SU-DHL-6 (cell line): Measurements from ENCODE around the gene NAPG.
A peak's percentile ranks its signal among the peaks of the same experiment; 100 is the strongest.

ENCODE experiments used
- H2AFZ ChIP-seq: fragments of 200-600 bp; sonication (generic); 2 replicates; pipeline ENCODE4 v1.6.1; 2014; ENCODE audit warnings: low read depth, mild to moderate bottlenecking, moderate library complexity, mixed read lengths, antibody characterized with exemption, low read length; ENCODE audit not compliant: severe bottlenecking
- H3F3A ChIP-seq: fragments of 200-600 bp; shearing (Covaris generic); 2 replicates; pipeline ENCODE4 v1.6.0; 2016; ENCODE audit warnings: antibody characterized with exemption, mild to moderate bottlenecking; ENCODE audit not compliant: insufficient read depth
- H3K27ac ChIP-seq: fragments of 200-600 bp; sonication (generic); 2 replicates; pipeline ENCODE4 v1.5.1; 2016; ENCODE audit warnings: low read depth, mild to moderate bottlenecking, low read length, moderate library complexity, mixed read lengths
- H3K27me3 ChIP-seq: fragments of 200-600 bp; sonication (generic), shearing (Covaris generic); 2 replicates; pipeline ENCODE4 v1.6.0; 2014; ENCODE audit warnings: mild to moderate bottlenecking, low read length
- H3K36me3 ChIP-seq: fragments of 200-600 bp; sonication (generic); 2 replicates; pipeline ENCODE4 v1.6.1; 2014; ENCODE audit warnings: mild to moderate bottlenecking, low read length, mixed read lengths
- H3K4me2 ChIP-seq: fragments of 300-600, 200-600 bp; shearing (Covaris generic), sonication (generic); 2 replicates; pipeline ENCODE4 v1.6.0; 2014; ENCODE audit warnings: low read length, low read depth, mild to moderate bottlenecking; ENCODE audit not compliant: poor library complexity, severe bottlenecking
- H3K4me3 ChIP-seq: fragments of 200-600 bp; sonication (generic); 2 replicates; pipeline ENCODE4 v1.5.1; 2014; ENCODE audit warnings: antibody characterized with exemption, low read length, mild to moderate bottlenecking, mixed read lengths; ENCODE audit not compliant: insufficient read depth, poor library complexity, severe bottlenecking
- H3K79me2 ChIP-seq: fragments of 200-600 bp; sonication (generic); 2 replicates; pipeline ENCODE4 v1.6.1; 2014; ENCODE audit warnings: mild to moderate bottlenecking, low read length, moderate library complexity; ENCODE audit not compliant: insufficient read depth
- H3K9ac ChIP-seq: fragments of 200-600 bp; sonication (generic); 2 replicates; pipeline ENCODE4 v1.7.0; 2014; ENCODE audit warnings: mild to moderate bottlenecking, low read length
- H3K9me2 ChIP-seq: fragments of 200-600 bp; sonication (generic); replicated peaks from 2 replicates; pipeline ENCODE4 v1.6.1; 2014; ENCODE audit warnings: low read length; ENCODE audit not compliant: insufficient read depth
- H3K9me3 ChIP-seq: fragments of 200-600 bp; sonication (generic); 2 replicates; pipeline ENCODE4 v1.6.1; 2014; ENCODE audit warnings: low read length, mixed read lengths; ENCODE audit not compliant: insufficient read depth
- H4K20me1 ChIP-seq: fragments of 200-600 bp; sonication (generic); 2 replicates; pipeline ENCODE4 v1.6.1; 2014; ENCODE audit warnings: low read depth, mild to moderate bottlenecking, antibody characterized with exemption, low read length, moderate library complexity, mixed read lengths
- EZH2phosphoT487 ChIP-seq: fragments of 200-600 bp; sonication (generic), shearing (Covaris generic); conservative IDR thresholded peaks from 2 replicates; pipeline ENCODE4 v1.6.1; 2018; ENCODE audit warnings: mild to moderate bottlenecking, antibody characterized with exemption, low read length, moderate library complexity, mixed read lengths
- TF ChIP-seq, protein P1 (sequence below): fragments of 200-600 bp; sonication (generic); IDR thresholded peaks from one replicate; pipeline ENCODE4 v1.5.1; 2017; ENCODE audit warnings: antibody characterized with exemption, mild to moderate bottlenecking, low read length, moderate library complexity; ENCODE audit not compliant: insufficient read depth, poor library complexity, severe bottlenecking

NAPG gene

DNA sequence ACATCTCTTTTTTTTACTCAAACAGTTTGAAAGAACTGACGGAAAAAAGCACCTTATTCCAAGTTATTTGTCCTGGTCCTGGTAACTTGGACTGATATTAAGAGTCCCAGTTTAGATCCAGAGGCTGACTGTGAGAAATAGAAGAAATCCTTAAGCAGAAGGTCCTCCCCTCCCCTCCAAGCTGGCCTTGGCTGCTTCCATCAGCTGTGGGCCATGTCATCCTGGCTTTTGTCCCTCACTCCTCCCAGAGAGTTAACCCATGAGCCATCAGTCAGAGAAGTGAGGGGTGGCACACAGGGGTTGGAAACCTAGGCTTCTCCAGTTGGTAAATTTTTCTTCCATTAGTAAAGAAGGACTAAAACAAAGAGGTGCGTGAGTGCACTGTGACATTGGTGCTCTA is 9.7 kb upstream of the NAPG start:
- no peak overlapping the region for H3K27ac ChIP-seq
- no peaks in the 10 kb centered on the region for H4K20me1 ChIP-seq
- no peaks in the 10 kb centered on the region for H3K79me2 ChIP-seq
- no peaks in the 10 kb centered on the region for H3K9me3 ChIP-seq
- H3K9me2 ChIP-seq = no peaks in the 10 kb centered on the region
- no peak overlapping the region for H3K9ac ChIP-seq
- H3K27me3 ChIP-seq = no peaks in the 10 kb centered on the region
- no peak overlapping the region for H2AFZ ChIP-seq
- H3K4me3 ChIP-seq = no peak overlapping the region
- H3F3A ChIP-seq = no peaks in the 10 kb centered on the region
- no peaks in the 10 kb centered on the region for H3K36me3 ChIP-seq
- TF ChIP-seq EZH2phosphoT487 = no peak
- no peak overlapping the region for H3K4me2 ChIP-seq

DNA sequence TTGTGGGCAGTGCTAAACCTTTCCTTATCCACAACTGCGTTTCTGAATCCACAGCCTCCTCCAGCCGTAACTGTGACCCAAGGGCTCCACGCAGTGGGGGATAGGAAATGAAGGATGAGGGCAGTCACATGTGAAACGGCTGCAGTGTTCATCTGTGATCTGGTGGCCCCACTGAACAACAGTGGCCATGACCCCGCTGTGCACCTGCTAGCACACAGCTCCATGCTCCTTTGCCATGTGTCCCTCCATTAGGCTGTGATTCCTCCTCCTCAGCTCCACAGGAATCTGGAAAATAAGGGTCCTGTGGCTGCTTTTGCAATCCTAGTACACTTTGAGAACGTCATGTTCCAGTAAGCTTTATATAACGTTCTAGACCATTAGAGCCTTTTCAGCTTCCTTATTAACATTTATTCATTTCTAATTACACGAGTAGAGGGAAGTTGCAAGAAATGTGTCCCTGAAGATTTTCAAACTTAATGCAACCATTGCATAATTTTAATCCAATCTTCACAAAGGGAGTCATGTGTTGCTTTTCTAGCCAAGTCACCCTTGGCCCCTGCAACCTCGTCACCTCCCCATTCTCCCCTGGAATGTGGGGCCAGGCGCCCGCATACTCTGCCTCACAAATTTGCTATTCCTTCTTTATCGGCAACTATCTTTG is 7.1 kb upstream of the NAPG start:
- Histone ChIP-seq H3F3A (no peaks in the 10 kb centered on the region), H3K36me3 (no peaks in the 10 kb centered on the region), H3K9me3 (no peaks in the 10 kb centered on the region), H3K4me2 (no peak overlapping the region), H3K27ac (no peak overlapping the region), H4K20me1 (no peaks in the 10 kb centered on the region), H3K27me3 (no peaks in the 10 kb centered on the region), H2AFZ (no peak overlapping the region), H3K79me2 (no peaks in the 10 kb centered on the region), H3K4me3 (no peak overlapping the region), H3K9ac (no peak overlapping the region), H3K9me2 (no peaks in the 10 kb centered on the region)
- TF ChIP-seq EZH2phosphoT487 = no peak
- TF ChIP-seq, protein P1, sequence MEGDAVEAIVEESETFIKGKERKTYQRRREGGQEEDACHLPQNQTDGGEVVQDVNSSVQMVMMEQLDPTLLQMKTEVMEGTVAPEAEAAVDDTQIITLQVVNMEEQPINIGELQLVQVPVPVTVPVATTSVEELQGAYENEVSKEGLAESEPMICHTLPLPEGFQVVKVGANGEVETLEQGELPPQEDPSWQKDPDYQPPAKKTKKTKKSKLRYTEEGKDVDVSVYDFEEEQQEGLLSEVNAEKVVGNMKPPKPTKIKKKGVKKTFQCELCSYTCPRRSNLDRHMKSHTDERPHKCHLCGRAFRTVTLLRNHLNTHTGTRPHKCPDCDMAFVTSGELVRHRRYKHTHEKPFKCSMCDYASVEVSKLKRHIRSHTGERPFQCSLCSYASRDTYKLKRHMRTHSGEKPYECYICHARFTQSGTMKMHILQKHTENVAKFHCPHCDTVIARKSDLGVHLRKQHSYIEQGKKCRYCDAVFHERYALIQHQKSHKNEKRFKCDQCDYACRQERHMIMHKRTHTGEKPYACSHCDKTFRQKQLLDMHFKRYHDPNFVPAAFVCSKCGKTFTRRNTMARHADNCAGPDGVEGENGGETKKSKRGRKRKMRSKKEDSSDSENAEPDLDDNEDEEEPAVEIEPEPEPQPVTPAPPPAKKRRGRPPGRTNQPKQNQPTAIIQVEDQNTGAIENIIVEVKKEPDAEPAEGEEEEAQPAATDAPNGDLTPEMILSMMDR = no peak

DNA sequence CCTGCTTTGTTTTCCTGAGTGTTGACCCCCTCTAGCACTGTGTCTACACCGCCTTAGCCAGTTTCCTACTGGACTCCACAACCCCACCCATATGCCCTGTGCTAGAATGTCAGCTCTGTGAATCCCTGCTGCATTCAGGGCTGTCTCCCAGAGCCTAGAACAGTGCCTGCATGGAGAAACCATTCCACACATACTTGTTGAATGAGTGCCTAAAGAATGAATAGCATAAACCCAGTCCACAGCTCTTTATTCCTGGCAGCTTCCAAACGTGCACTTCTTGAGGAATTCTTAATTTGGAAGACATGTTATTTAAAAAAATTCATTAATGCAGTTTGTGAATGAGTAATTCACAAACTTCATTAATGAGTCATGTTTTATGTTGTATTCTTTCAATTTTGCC is 6.5 kb upstream of the NAPG start:
- H3K36me3 ChIP-seq = no peaks in the 10 kb centered on the region
- TF ChIP-seq, protein P1 = no peak
- no peak for TF ChIP-seq EZH2phosphoT487
- H3K4me3 ChIP-seq = no peak overlapping the region
- no peaks in the 10 kb centered on the region for H3K27me3 ChIP-seq
- no peak overlapping the region for H3K9ac ChIP-seq
- no peaks in the 10 kb centered on the region for H4K20me1 ChIP-seq
- no peaks in the 10 kb centered on the region for H3K9me3 ChIP-seq
- no peaks in the 10 kb centered on the region for H3F3A ChIP-seq
- H3K79me2 ChIP-seq = no peaks in the 10 kb centered on the region
- H3K9me2 ChIP-seq = no peaks in the 10 kb centered on the region
- no peak overlapping the region for H3K4me2 ChIP-seq
- H3K27ac ChIP-seq = no peak overlapping the region
- no peak overlapping the region for H2AFZ ChIP-seq

DNA sequence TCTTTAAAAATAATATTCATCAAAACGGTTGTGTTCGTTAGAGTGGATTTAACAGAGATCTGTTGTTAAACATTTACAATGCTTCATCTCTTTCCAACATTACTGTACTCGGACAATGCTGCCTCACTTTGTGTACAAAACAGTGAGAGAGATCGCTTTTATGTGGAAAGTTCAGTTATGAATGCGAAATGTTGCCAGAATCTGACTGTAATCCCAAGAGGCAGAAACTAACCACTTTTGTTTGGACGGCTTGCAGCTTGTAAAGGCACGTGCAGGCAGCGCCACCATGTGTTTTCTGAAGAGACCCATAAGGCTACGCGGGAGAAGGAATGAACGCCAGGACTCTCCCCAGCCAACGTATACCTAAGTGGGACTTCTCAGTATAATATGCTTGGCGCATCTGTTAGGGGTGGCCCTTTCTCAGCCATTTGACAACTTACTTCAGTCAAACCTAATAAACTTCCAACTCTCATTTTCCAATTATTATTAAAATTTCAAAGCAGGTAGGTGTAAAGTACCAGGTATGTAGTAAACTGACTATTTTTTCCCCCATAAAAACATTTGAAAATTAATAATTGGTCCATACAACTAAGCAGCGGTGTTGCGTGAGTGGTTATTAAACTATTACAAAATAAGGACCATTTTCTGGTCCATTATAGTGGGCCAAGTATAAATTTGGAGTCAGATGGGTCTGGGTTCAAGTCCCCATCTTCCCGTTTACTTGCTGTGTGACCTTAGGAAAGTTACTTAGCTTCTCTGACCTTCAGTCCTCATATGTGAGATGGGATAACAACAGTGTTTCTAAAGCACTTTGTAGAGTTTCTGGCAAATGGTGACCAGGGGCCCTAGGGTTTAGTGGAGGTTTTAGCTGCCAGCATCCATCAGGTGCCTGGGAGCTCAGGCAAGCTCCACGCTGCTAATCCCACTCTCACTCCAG is 5.6 kb upstream of the NAPG start:
- Histone ChIP-seq H3K79me2 (no peaks in the 10 kb centered on the region), H3K9me3 (no peaks in the 10 kb centered on the region), H4K20me1 (no peaks in the 10 kb centered on the region), H3K36me3 (no peaks in the 10 kb centered on the region), H3K27me3 (no peaks in the 10 kb centered on the region), H3K9me2 (no peaks in the 10 kb centered on the region), H2AFZ (no peak overlapping the region), H3K4me2 (peak overlapping the region; percentile 12), H3F3A (no peaks in the 10 kb centered on the region), H3K9ac (no peak overlapping the region), H3K27ac (no peak overlapping the region), H3K4me3 (no peak overlapping the region)
- TF ChIP-seq EZH2phosphoT487 = no peak
- TF ChIP-seq, protein P1 = peak; percentile 54
